HTR-8/SVneo (cell line): ENCODE results near the gene AFF2.

Experiments used
- DNase-seq: peaks from one replicate; pipeline ENCODE4 v3.0.0; 2011; ENCODE audit warnings: low spot score, mixed read lengths; ENCODE audit not compliant: insufficient read length
- FAIRE-seq: peaks from 2 replicates; lab custom pipeline; 2011; peaks lifted over from hg19 to GRCh38; lab: Jason Lieb, UNC

AFF2 gene

GRCh38 chrX:148577741-148578140 is 77.3 kb downstream of the AFF2 start:
- FAIRE-seq, result no peak
- DNase-seq, result no peak

- FAIRE-seq, result no peak
These were observed 79.6 kb downstream of the AFF2 start for GRCh38 chrX:148580016-148580415.

GRCh38 chrX:148582353-148582752 is 81.9 kb downstream of the AFF2 start:
- FAIRE-seq, result no peak
- no peak for DNase-seq

More at GRCh38 chrX:148580016-148580415, 79.6 kb downstream of the AFF2 start:
- no peak for DNase-seq

GRCh38 chrX:148588649-148589310 is 88.4 kb downstream of the AFF2 start:
- FAIRE-seq, result no peak

GRCh38 chrX:148592595-148592994 is 92.2 kb downstream of the AFF2 start:
- FAIRE-seq (no peak), DNase-seq (no peak)

More at GRCh38 chrX:148588649-148589310, 88.4 kb downstream of the AFF2 start:
- DNase-seq, result no peak

GRCh38 chrX:148593146-148593545 is 92.7 kb downstream of the AFF2 start:
- DNase-seq (no peak), FAIRE-seq (no peak)

GRCh38 chrX:148593987-148594386 is 93.6 kb downstream of the AFF2 start:
- DNase-seq, result no peak
- FAIRE-seq, result no peak

- FAIRE-seq (no peak), DNase-seq (no peak)
These were observed 99.0 kb downstream of the AFF2 start for GRCh38 chrX:148599404-148599803.

- DNase-seq (no peak), FAIRE-seq (no peak)
These were observed 99.7 kb downstream of the AFF2 start for GRCh38 chrX:148600131-148600530.

GRCh38 chrX:148600581-148600980 is 100.2 kb downstream of the AFF2 start:
- no peak for FAIRE-seq
- DNase-seq, result no peak

GRCh38 chrX:148601034-148601433 is 100.6 kb downstream of the AFF2 start:
- FAIRE-seq, result no peak
- no peak for DNase-seq

GRCh38 chrX:148609515-148610327 is 109.3 kb downstream of the AFF2 start:
- FAIRE-seq (no peak), DNase-seq (no peak)

GRCh38 chrX:148610328-148610698 is 109.9 kb downstream of the AFF2 start:
- no peak for FAIRE-seq
- DNase-seq, result no peak

GRCh38 chrX:148611993-148612392 is 111.6 kb downstream of the AFF2 start:
- no peak for FAIRE-seq

GRCh38 chrX:148612431-148612830 is 112.0 kb downstream of the AFF2 start:
- FAIRE-seq (no peak), DNase-seq (no peak)

More at GRCh38 chrX:148611993-148612392, 111.6 kb downstream of the AFF2 start:
- DNase-seq, result no peak

- no peak for DNase-seq
- FAIRE-seq, result no peak
These were observed 113.2 kb downstream of the AFF2 start for GRCh38 chrX:148613636-148614035.

- DNase-seq (no peak), FAIRE-seq (no peak)
These were observed 115.1 kb downstream of the AFF2 start for GRCh38 chrX:148615491-148615890.

GRCh38 chrX:148618470-148619445 is 118.3 kb downstream of the AFF2 start:
- no peak for FAIRE-seq
- no peak for DNase-seq

- no peak for FAIRE-seq
- DNase-seq, result no peak
These were observed 119.6 kb downstream of the AFF2 start for GRCh38 chrX:148620023-148620422.

GRCh38 chrX:148624951-148625474 is 124.6 kb downstream of the AFF2 start:
- DNase-seq (no peak), FAIRE-seq (no peak)
